Mucosa of descending colon (tissue), 3 donors: ENCODE data around the gene EVI2A. TPM values are rescaled to one million over a fixed set of nuclear protein-coding genes. Genes with fewer than 3 reads are reported as not detected.
"Not testable (repeated sequence)": the region's sequence is repeated elsewhere in the genome, so short reads cannot be mapped to it uniquely, and the experiment has no call there.

Experiments
- ATAC-seq: fragments of 200-7000 bp; cut with Tn5 transposase; one replicate; pipeline ENCODE4 v1.9.1; 2020; ENCODE audit warnings: mild to moderate bottlenecking, moderate library complexity
- DNase-seq, 3 donors: peaks; one replicate each; pipeline ENCODE4 v3.0.0-alpha.2; 2020
- H3K36me3 ChIP-seq: fragments of 200-600 bp; one replicate; pipeline ENCODE4 v1.8.0; 2021; ENCODE audit warnings: low read depth, mild to moderate bottlenecking
- H3K4me1 ChIP-seq: fragments of 200-600 bp; one replicate; pipeline ENCODE4 v1.8.0; 2021; ENCODE audit warnings: low read depth, mild to moderate bottlenecking
- H3K4me3 ChIP-seq: fragments of 200-600 bp; one replicate; pipeline ENCODE4 v1.8.0; 2021; ENCODE audit warnings: mild to moderate bottlenecking
- H3K9me3 ChIP-seq: fragments of 200-600 bp; one replicate; pipeline ENCODE4 v1.8.0; 2021; ENCODE audit warnings: mild to moderate bottlenecking
- CTCF ChIP-seq: fragments of 200-600 bp; IDR thresholded peaks from one replicate; pipeline ENCODE4 v1.8.0; 2022; ENCODE audit warnings: antibody characterized with exemption, mild to moderate bottlenecking
- intact Hi-C, 2 donors: fragments of 100-400 bp; cut with DNase I in 1 of 2; cut with micrococcal nuclease in 1 of 2; formaldehyde crosslinking; loops; one replicate each; pipeline versions ENCODE4 v1.11.0 to v1.11.1; 2022; cut with DNase I, micrococcal nuclease
- total RNA-seq, 3 donors: library from RNA; stranded (reverse); fragmentation: NEBNext Ultra II Directional in 2 of 3; extraction: Animal tissue kit (Norgen Biotek cat#: 25700) in 2 of 3; gene quantifications; one replicate each; pipeline versions ENCODE4 v1.2.1 to v1.2.4, GENCODE V29; 2021 to 2023
- donor health status: DM: no; HTN: no; CAD: no; lungs with moderate emphysema.
- donor health status: DM: no; HTN: no; CAD: no.
- donor health status: DM: no; HTN: yes; CAD: no.

The EVI2A gene
- total RNA-seq, 3 donors from 2014 or later, result 2.8 to 6.0 (median 4.0) TPM

GRCh38 chr17:31293581-31293980 lies 27.8 kb downstream of the EVI2A start:
- Histone ChIP-seq H3K9me3 (no peaks in the 10 kb centered on the region), H3K4me3 (no peak overlapping the region), H3K36me3 (no peaks in the 10 kb centered on the region), H3K4me1 (no peaks in the 10 kb centered on the region)
- TF ChIP-seq CTCF, result no peak
- intact Hi-C loops, result no loop called here
- ATAC-seq (no peak), DNase-seq (no peak)

GRCh38 chr17:31291820-31292219 lies 29.6 kb downstream of the EVI2A start:
- no peak for ATAC-seq
- intact Hi-C loops, result no loop called here

GRCh38 chr17:31289790-31290189 lies 31.6 kb downstream of the EVI2A start:
- Histone ChIP-seq H3K4me1 (no peaks in the 10 kb centered on the region), H3K4me3 (no peak overlapping the region), H3K36me3 (no peaks in the 10 kb centered on the region), H3K9me3 (no peaks in the 10 kb centered on the region)
- intact Hi-C loops, result no loop called here
- ATAC-seq, result no peak
- no peak for DNase-seq
- no peak for TF ChIP-seq CTCF

More at GRCh38 chr17:31291820-31292219, 29.6 kb downstream of the EVI2A start:
- H3K4me3 ChIP-seq, result no peak overlapping the region
- DNase-seq, result no peak
- H3K4me1 ChIP-seq, result no peaks in the 10 kb centered on the region
- H3K9me3 ChIP-seq, result no peaks in the 10 kb centered on the region
- H3K36me3 ChIP-seq, result no peaks in the 10 kb centered on the region
- no peak for TF ChIP-seq CTCF

GRCh38 chr17:31287932-31288331 lies 33.5 kb downstream of the EVI2A start:
- H3K4me3 ChIP-seq, ATAC-seq, H3K4me1 ChIP-seq, intact Hi-C loops, H3K36me3 ChIP-seq, DNase-seq, H3K9me3 ChIP-seq: not testable (repeated sequence)

- no peak for DNase-seq
- Histone ChIP-seq H3K4me3 (no peak overlapping the region), H3K36me3 (no peaks in the 10 kb centered on the region), H3K9me3 (no peaks in the 10 kb centered on the region), H3K4me1 (no peaks in the 10 kb centered on the region)
- no peak for ATAC-seq
- intact Hi-C loops, result no loop called here
- TF ChIP-seq CTCF, result no peak
These were observed 34.8 kb downstream of the EVI2A start for GRCh38 chr17:31286587-31286986.

GRCh38 chr17:31283841-31284240 lies 37.6 kb downstream of the EVI2A start:
- no peak for TF ChIP-seq CTCF
- intact Hi-C loops, result no loop called here
- ATAC-seq (no peak), DNase-seq (no peak)
- Histone ChIP-seq H3K36me3 (no peaks in the 10 kb centered on the region), H3K4me1 (no peaks in the 10 kb centered on the region), H3K9me3 (no peaks in the 10 kb centered on the region), H3K4me3 (no peak overlapping the region)
